HepG2 (cell line): Measurements from ENCODE around the gene TEKTIP1. TPM values are rescaled to one million over a fixed set of nuclear protein-coding genes. Genes with fewer than 3 reads are reported as not detected.
A peak's percentile ranks its signal among the peaks of the same experiment; 100 is the strongest.

Source experiments
- AKNA ChIP-seq: sonication (generic); formaldehyde crosslinking; IDR thresholded peaks from 2 replicates; pipeline ENCODE4 v1.4.0; 2020; ENCODE audit warnings: missing genetic modification reagents, borderline replicate concordance
- ATF3 ChIP-seq: sonication (generic); formaldehyde crosslinking; IDR thresholded peaks from 2 replicates; pipeline ENCODE4 v1.4.0; 2020; ENCODE audit warnings: missing genetic modification reagents
- ATF4 ChIP-seq, 2 experiments: fragments of 450-650 bp in 1 of 2; sonication (generic) in 1 of 2; formaldehyde crosslinking; IDR thresholded peaks; 2 replicates each; pipeline versions ENCODE4 v1.5.0 to v1.8.0; 2020 to 2022; ENCODE audit warnings: mild to moderate bottlenecking in 1 of 2, missing genetic modification reagents in 1 of 2
- CHD2 ChIP-seq: IDR thresholded peaks from 2 replicates; pipeline ENCODE4 v1.6.1; 2011; ENCODE audit warnings: low read depth, low read length, improper control_type of control experiment
- EED ChIP-seq: sonication (generic); formaldehyde crosslinking; IDR thresholded peaks from 2 replicates; pipeline ENCODE4 v1.5.0; 2020; ENCODE audit warnings: mild to moderate bottlenecking, missing genetic modification reagents
- GLI4 ChIP-seq: sonication (generic); formaldehyde crosslinking; IDR thresholded peaks from 2 replicates; pipeline ENCODE4 v1.5.1; 2020; ENCODE audit warnings: missing genetic modification reagents, mild to moderate bottlenecking, moderate library complexity, borderline replicate concordance
- HMGXB4 ChIP-seq, 2 experiments: sonication (generic) in 1 of 2; formaldehyde crosslinking in 1 of 2; IDR thresholded peaks; 2 replicates each; pipeline versions ENCODE4 v1.4.0 to v1.6.1; 2018 to 2020; ENCODE audit warnings: missing genetic modification reagents in 2 of 2, borderline replicate concordance in 1 of 2, low read depth in 1 of 2, mild to moderate bottlenecking in 1 of 2, missing biosample characterization in 1 of 2
- HNF4G ChIP-seq, 2 experiments: sonication (generic) in 1 of 2; formaldehyde crosslinking in 1 of 2; IDR thresholded peaks; 2 replicates each; pipeline versions ENCODE4 v1.4.0 to v1.6.1; 2011 to 2020; ENCODE audit warnings: borderline replicate concordance in 2 of 2, low read depth in 2 of 2, mild to moderate bottlenecking in 2 of 2, low read length in 1 of 2, missing genetic modification reagents in 1 of 2, moderate library complexity in 1 of 2
- HOXA3 ChIP-seq: sonication (generic); formaldehyde crosslinking; IDR thresholded peaks from 2 replicates; pipeline ENCODE4 v1.5.0; 2020; ENCODE audit warnings: missing genetic modification reagents
- LBX2 ChIP-seq: sonication (generic); formaldehyde crosslinking; IDR thresholded peaks from 2 replicates; pipeline ENCODE4 v1.5.0; 2020; ENCODE audit warnings: missing genetic modification reagents, mild to moderate bottlenecking, borderline replicate concordance
- NCOA2 ChIP-seq: sonication (generic); formaldehyde crosslinking; IDR thresholded peaks from 2 replicates; pipeline ENCODE4 v1.8.0; 2022; ENCODE audit warnings: inconsistent platforms
- TCF7L2 ChIP-seq: IDR thresholded peaks from 2 replicates; pipeline ENCODE4 v1.6.1; 2011; ENCODE audit warnings: mild to moderate bottlenecking, low read depth, low read length, moderate library complexity
- ZBTB21 ChIP-seq: sonication (generic); formaldehyde crosslinking; IDR thresholded peaks from 2 replicates; pipeline ENCODE4 v1.4.0; 2020; ENCODE audit warnings: missing genetic modification reagents
- ZBTB42 ChIP-seq: sonication (generic); formaldehyde crosslinking; IDR thresholded peaks from 2 replicates; pipeline ENCODE4 v1.5.0; 2020; ENCODE audit warnings: mild to moderate bottlenecking, missing genetic modification reagents
- ZC3H4 ChIP-seq: sonication (generic); formaldehyde crosslinking; IDR thresholded peaks from 2 replicates; pipeline ENCODE4 v1.4.0; 2020; ENCODE audit warnings: missing genetic modification reagents, borderline replicate concordance
- ZFP1 ChIP-seq: IDR thresholded peaks from 2 replicates; pipeline ENCODE4 v1.6.1; 2016
- ZFP90 ChIP-seq: sonication (generic); formaldehyde crosslinking; IDR thresholded peaks from 2 replicates; pipeline ENCODE4 v1.8.0; 2022; ENCODE audit warnings: missing genetic modification reagents, mild to moderate bottlenecking, inconsistent platforms, borderline replicate concordance
- ZNF143 ChIP-seq: sonication (generic); formaldehyde crosslinking; IDR thresholded peaks from 2 replicates; pipeline ENCODE4 v1.4.0; 2020; ENCODE audit warnings: missing genetic modification reagents
- ZNF207 ChIP-seq: fragments of 450-650 bp; IDR thresholded peaks from 2 replicates; pipeline ENCODE4 v1.6.1; 2016; ENCODE audit warnings: antibody characterized with exemption, borderline replicate concordance
- ZNF3 ChIP-seq: IDR thresholded peaks from 2 replicates; pipeline ENCODE4 v1.7.0; 2017; ENCODE audit warnings: inconsistent platforms
- ZNF629 ChIP-seq: sonication (generic); formaldehyde crosslinking; conservative IDR thresholded peaks from 2 replicates; pipeline ENCODE4 v1.5.0; 2020; ENCODE audit warnings: missing genetic modification reagents
- polyA plus RNA-seq, 8 experiments: library from polyadenylated mRNA; depleted of rRNA in 3 of 8; stranded (reverse) in 7 of 8; unstranded in 1 of 8; fragments of >200 nt; fragmentation: Illumina TruSeq in 4 of 8; extraction: Trizol in 4 of 8; gene quantifications; 2 replicates each; pipeline versions ENCODE4 v1.2.1 to v1.2.3, GENCODE V29; 2011 to 2016; ENCODE audit warnings: low read depth in 4 of 8, missing spikeins in 1 of 8, mixed read lengths in 1 of 8; ENCODE audit not compliant: insufficient read depth in 1 of 8
- total RNA-seq, 5 experiments: library from RNA; depleted of rRNA; stranded (reverse); fragments of >200 nt; fragmentation: Illumina TruSeq; extraction: Trizol; gene quantifications; 2 replicates each; pipeline ENCODE4 v1.2.3, GENCODE V29; 2016; ENCODE audit warnings: low read depth in 1 of 5

The TEKTIP1 gene
- total and polyA plus RNA-seq, 2 of the 13 experiments (the other 11 are each of a cell fraction or from before 2014, with no cell fraction given), result not detected

GRCh38 chr19:3507371-3508120 lies 31.4 kb upstream of the TEKTIP1 start (continued):
- TF ChIP-seq AKNA (CRISPR knock-in tag) (no peak), ZC3H4 (CRISPR knock-in tag) (no peak), GLI4 (peak; percentile 67; the same call in 1 of the 2 replicates), ZBTB21 (CRISPR knock-in tag) (peak; percentile 65; the same call in 1 of the 2 replicates), ZBTB42 (CRISPR knock-in tag) (no peak), LBX2 (no peak), CHD2 (no peak), ZNF143 (no peak), HMGXB4 (CRISPR knock-in tag; IDR thresholded peaks at IDR 0.05; ENCODE audit: borderline replicate concordance in 1 of 2, low read depth in 1 of 2) (peak in 1 of 2 experiments; percentile 53; a peak in 1 of 4 replicates), ZNF629 (CRISPR knock-in tag) (no peak), ZFP90 (CRISPR knock-in tag) (0 out of 2 replicates have a peak, but pooled peaks have one; percentile 17), ATF3 (CRISPR knock-in tag) (0 out of 2 replicates have a peak, but pooled peaks have one; percentile 59), HOXA3 (CRISPR knock-in tag) (0 out of 2 replicates have a peak, but pooled peaks have one; percentile 29), ZFP1 (CRISPR knock-in tag) (no peak), NCOA2 (CRISPR knock-in tag) (no peak), ZNF207 (no peak), ZNF3 (CRISPR knock-in tag) (no peak), ATF4 (CRISPR knock-in tag; IDR thresholded peaks at IDR 0.05) (no peak), TCF7L2 (no peak), HNF4G (IDR thresholded peaks at IDR 0.05; ENCODE audit: borderline replicate concordance, low read depth, low read length) (no peak), HNF4G (CRISPR knock-in tag; IDR thresholded peaks at IDR 0.05; ENCODE audit: borderline replicate concordance, low read depth) (no peak), EED (CRISPR knock-in tag) (no peak)
